A673 (cell line): ENCODE data around the gene FASN. TPM values are rescaled to one million over a fixed set of nuclear protein-coding genes. Genes with fewer than 3 reads are reported as not detected.

Source experiments
- BruUV-seq: library from RNA; stranded (reverse); fragments of 400-500 nt; replicated peaks from 2 replicates; lab custom pipeline; 2021; lab: Mats Ljungman, UMichigan
- CTCF ChIA-PET: fragments of 300-600 bp; sonication (Branson Sonifier 250); formaldehyde crosslinking; loops from one replicate; lab custom pipeline; 2022; ENCODE audit warnings: antibody characterized with exemption; lab: Charles Lee
- POLR2A ChIA-PET: fragments of 300-600 bp; sonication (Branson Sonifier 250); formaldehyde crosslinking; loops from one replicate; lab custom pipeline; 2022; ENCODE audit warnings: antibody characterized with exemption; ENCODE audit not compliant: low non-redundant PET; lab: Charles Lee
- DNase-seq: peaks from one replicate; pipeline ENCODE4 v3.0.0-alpha.2; 2015; ENCODE audit warnings: low spot score
- H3K27ac ChIP-seq: fragments of 200-600 bp; sonication (generic); 2 replicates; pipeline ENCODE4 v1.5.1; 2016; ENCODE audit warnings: mixed run types, low read depth, mild to moderate bottlenecking, mixed read lengths, antibody characterized with exemption, low read length; ENCODE audit not compliant: poor library complexity, severe bottlenecking
- H3K27me3 ChIP-seq: fragments of 200-600 bp; sonication (generic); replicated peaks from 2 replicates; pipeline ENCODE4 v1.6.1; 2017; ENCODE audit warnings: mixed run types, low read depth, mild to moderate bottlenecking, mixed read lengths, antibody characterized with exemption, low read length; ENCODE audit not compliant: insufficient read depth, poor library complexity
- H3K36me3 ChIP-seq: fragments of 200-600 bp; sonication (generic); 2 replicates; pipeline ENCODE4 v1.6.1; 2016; ENCODE audit warnings: mixed run types, mild to moderate bottlenecking, mixed read lengths, antibody characterized with exemption, low read length; ENCODE audit not compliant: insufficient read depth, poor library complexity, severe bottlenecking
- H3K4me1 ChIP-seq: fragments of 200-600 bp; sonication (generic); 2 replicates; pipeline ENCODE4 v1.6.1; 2017; ENCODE audit warnings: mixed run types, mild to moderate bottlenecking, mixed read lengths, antibody characterized with exemption, low read length; ENCODE audit not compliant: insufficient read depth, poor library complexity, severe bottlenecking
- H3K4me3 ChIP-seq: fragments of 200-600 bp; sonication (generic); 2 replicates; pipeline ENCODE4 v1.5.1; 2016; ENCODE audit warnings: low read depth, mixed run types, mild to moderate bottlenecking, mixed read lengths, low read length; ENCODE audit not compliant: poor library complexity, severe bottlenecking
- H3K9me3 ChIP-seq: fragments of 200-600 bp; sonication (generic); 2 replicates; pipeline ENCODE4 v1.6.1; 2016; ENCODE audit warnings: mixed run types, low read depth, mild to moderate bottlenecking, mixed read lengths, antibody characterized with exemption, low read length; ENCODE audit not compliant: poor library complexity, severe bottlenecking
- EZH2 ChIP-seq: fragments of 200-600 bp; sonication (generic); IDR thresholded peaks from 2 replicates; pipeline ENCODE4 v1.6.1; 2017; ENCODE audit warnings: borderline replicate concordance, low read depth, mild to moderate bottlenecking, mixed read lengths, antibody characterized with exemption, low read length; ENCODE audit not compliant: poor library complexity, severe bottlenecking
- intact Hi-C: fragments of 100-400 bp; cut with micrococcal nuclease; formaldehyde crosslinking; loops from one replicate; pipeline ENCODE4 v1.10.0; 2022; ENCODE audit not compliant: unreplicated experiment
- total RNA-seq: library from RNA; stranded (reverse); gene quantifications from 2 replicates; pipeline ENCODE4 v1.2.3, GENCODE V29; 2021
- TF ChIP-seq, protein P1 (sequence below): fragments of 300-800, 200-600 bp; sonication (generic); conservative IDR thresholded peaks from 2 replicates; pipeline ENCODE4 v1.5.1; 2017; ENCODE audit warnings: low read depth, mild to moderate bottlenecking, antibody characterized with exemption, low read length, moderate library complexity, mixed read lengths

FASN gene
- total RNA-seq, 1 experiment from 2014 or later = 591 TPM

DNA sequence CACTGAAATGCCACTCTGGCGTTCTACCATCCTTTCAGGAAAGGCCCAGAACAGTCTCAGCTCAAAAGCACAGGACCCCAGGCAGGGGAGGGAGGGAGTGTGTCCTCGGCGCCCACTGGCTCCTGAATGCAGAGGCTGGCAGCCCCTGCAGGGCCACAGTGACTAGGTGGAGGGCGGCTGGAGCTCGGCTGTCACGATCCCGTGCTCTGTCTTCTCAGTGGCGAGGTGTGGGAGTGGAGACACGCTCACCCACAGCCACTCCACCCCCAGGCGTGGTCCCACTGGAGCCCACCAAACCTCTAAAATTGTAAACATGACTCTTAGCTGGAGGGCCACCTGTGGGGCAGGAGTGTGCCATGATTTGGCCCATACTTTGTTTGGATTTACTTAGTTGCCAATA is 16.4 kb upstream of the FASN start:
- BruUV-seq = no TSS peak
- no peaks in the 10 kb centered on the region for H3K9me3 ChIP-seq
- H3K4me1 ChIP-seq = no peaks in the 10 kb centered on the region
- TF ChIP-seq, protein P1, sequence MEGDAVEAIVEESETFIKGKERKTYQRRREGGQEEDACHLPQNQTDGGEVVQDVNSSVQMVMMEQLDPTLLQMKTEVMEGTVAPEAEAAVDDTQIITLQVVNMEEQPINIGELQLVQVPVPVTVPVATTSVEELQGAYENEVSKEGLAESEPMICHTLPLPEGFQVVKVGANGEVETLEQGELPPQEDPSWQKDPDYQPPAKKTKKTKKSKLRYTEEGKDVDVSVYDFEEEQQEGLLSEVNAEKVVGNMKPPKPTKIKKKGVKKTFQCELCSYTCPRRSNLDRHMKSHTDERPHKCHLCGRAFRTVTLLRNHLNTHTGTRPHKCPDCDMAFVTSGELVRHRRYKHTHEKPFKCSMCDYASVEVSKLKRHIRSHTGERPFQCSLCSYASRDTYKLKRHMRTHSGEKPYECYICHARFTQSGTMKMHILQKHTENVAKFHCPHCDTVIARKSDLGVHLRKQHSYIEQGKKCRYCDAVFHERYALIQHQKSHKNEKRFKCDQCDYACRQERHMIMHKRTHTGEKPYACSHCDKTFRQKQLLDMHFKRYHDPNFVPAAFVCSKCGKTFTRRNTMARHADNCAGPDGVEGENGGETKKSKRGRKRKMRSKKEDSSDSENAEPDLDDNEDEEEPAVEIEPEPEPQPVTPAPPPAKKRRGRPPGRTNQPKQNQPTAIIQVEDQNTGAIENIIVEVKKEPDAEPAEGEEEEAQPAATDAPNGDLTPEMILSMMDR = no peak
- no peak for TF ChIP-seq EZH2
- no peaks in the 10 kb centered on the region for H3K36me3 ChIP-seq
- H3K27ac ChIP-seq = no peak overlapping the region
- intact Hi-C loops = no loop called here
- DNase-seq = no peak
- no peaks in the 10 kb centered on the region for H3K27me3 ChIP-seq
- H3K4me3 ChIP-seq = no peak overlapping the region
- ChIA-PET CTCF (no interaction called here), POLR2A (no interaction called here)

GRCh38 chr17:82113941-82114340 is 15.9 kb upstream of the FASN start:
- Histone ChIP-seq H3K36me3 (no peaks in the 10 kb centered on the region), H3K9me3 (no peaks in the 10 kb centered on the region), H3K27me3 (no peaks in the 10 kb centered on the region), H3K4me3 (no peak overlapping the region), H3K4me1 (no peaks in the 10 kb centered on the region), H3K27ac (no peak overlapping the region)
- intact Hi-C loops = no loop called here
- TF ChIP-seq, protein P1 = no peak
- TF ChIP-seq EZH2 = no peak
- CTCF ChIA-PET = no interaction called here
- DNase-seq = no peak
- BruUV-seq = no TSS peak
- POLR2A ChIA-PET = no interaction called here

- BruUV-seq = no TSS peak
- no peak overlapping the region for H3K4me3 ChIP-seq
- H3K27ac ChIP-seq = no peak overlapping the region
- DNase-seq = no peak
- POLR2A ChIA-PET = interaction anchor here (0.6 kb wide), 1 partner anchor 572 kb away, joined by 14 read pairs; no protein-coding TSS in a partner anchor
- TF ChIP-seq, protein P1 = no peak
- TF ChIP-seq EZH2 = no peak
- H3K4me1 ChIP-seq = no peaks in the 10 kb centered on the region
- no peaks in the 10 kb centered on the region for H3K36me3 ChIP-seq
- intact Hi-C loops = no loop called here
- CTCF ChIA-PET = no interaction called here
- H3K27me3 ChIP-seq = no peaks in the 10 kb centered on the region
- H3K9me3 ChIP-seq = no peaks in the 10 kb centered on the region
Observed at GRCh38 chr17:82113422-82113821, 15.4 kb upstream of the FASN start.
